Lower lobe of right lung (tissue), 2 donors: ENCODE measurements around the gene MEGF9. TPM values are rescaled to one million over a fixed set of nuclear protein-coding genes. Genes with fewer than 3 reads are reported as not detected.
A peak's percentile ranks its signal among the peaks of the same experiment; 100 is the strongest.

Experiments used
- ATAC-seq, 2 donors: fragments of 200-7000 bp; cut with Tn5 transposase; one replicate each; pipeline ENCODE4 v1.9.1; 2020 to 2022; ENCODE audit warnings: mild to moderate bottlenecking in 2 of 2, moderate library complexity in 2 of 2
- DNase-seq: peaks from one replicate; pipeline ENCODE4 v3.0.0-alpha.2; 2020
- H3K27ac ChIP-seq: fragments of 200-600 bp; one replicate; pipeline ENCODE4 v1.8.0; 2022
- H3K27me3 ChIP-seq: fragments of 200-600 bp; one replicate; pipeline ENCODE4 v1.8.0; 2022; ENCODE audit warnings: low read depth
- H3K36me3 ChIP-seq: fragments of 200-600 bp; one replicate; pipeline ENCODE4 v1.8.0; 2022; ENCODE audit warnings: mild to moderate bottlenecking
- H3K4me1 ChIP-seq: fragments of 200-600 bp; one replicate; pipeline ENCODE4 v1.8.0; 2022
- H3K4me3 ChIP-seq: fragments of 200-600 bp; one replicate; pipeline ENCODE4 v1.8.0; 2022; ENCODE audit warnings: mild to moderate bottlenecking
- H3K9me3 ChIP-seq: fragments of 200-600 bp; one replicate; pipeline ENCODE4 v1.8.0; 2022
- intact Hi-C: fragments of 100-400 bp; cut with DNase I; formaldehyde crosslinking; loops from one replicate; pipeline ENCODE4 v1.11.0; 2022
- total RNA-seq: library from RNA; stranded (reverse); fragmentation: NEBNext Ultra II Directional; extraction: Animal tissue kit (Norgen Biotek cat#: 25700); gene quantifications from one replicate; pipeline ENCODE4 v1.2.1, GENCODE V29; 2021
- TF ChIP-seq, protein P1 (sequence below): fragments of 200-600 bp; IDR thresholded peaks from one replicate; pipeline ENCODE4 v1.8.0; 2022; ENCODE audit warnings: antibody characterized with exemption, mild to moderate bottlenecking
- donor health status: DM: no; HTN: yes; CAD: no; lungs with severe emphysema.

Gene MEGF9
- total RNA-seq, 1 donor from 2014 or later = 71.1 TPM

DNA sequence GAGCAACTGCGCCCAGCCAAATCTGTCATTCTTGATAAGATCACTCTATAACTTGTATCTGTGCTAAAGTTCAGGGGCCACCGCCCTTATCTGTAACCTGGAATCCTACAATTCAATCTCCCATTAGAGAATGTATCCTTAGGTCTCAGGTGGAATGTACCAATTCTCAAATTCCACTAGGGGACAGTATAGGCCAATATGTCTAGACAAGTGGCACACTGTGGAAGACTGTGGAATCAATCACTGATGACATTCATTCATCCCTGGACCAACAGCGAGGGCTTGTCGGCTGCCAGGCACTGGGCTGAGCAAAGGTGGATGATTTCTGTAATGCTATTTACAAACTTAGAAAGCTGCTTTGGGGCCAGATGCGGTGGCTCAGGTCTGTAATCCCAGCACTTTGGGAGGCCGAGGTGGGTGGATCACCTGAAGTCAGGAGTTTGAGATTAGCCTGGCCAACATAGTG lies 28.7 kb upstream of the MEGF9 start:
- TF ChIP-seq, protein P1, sequence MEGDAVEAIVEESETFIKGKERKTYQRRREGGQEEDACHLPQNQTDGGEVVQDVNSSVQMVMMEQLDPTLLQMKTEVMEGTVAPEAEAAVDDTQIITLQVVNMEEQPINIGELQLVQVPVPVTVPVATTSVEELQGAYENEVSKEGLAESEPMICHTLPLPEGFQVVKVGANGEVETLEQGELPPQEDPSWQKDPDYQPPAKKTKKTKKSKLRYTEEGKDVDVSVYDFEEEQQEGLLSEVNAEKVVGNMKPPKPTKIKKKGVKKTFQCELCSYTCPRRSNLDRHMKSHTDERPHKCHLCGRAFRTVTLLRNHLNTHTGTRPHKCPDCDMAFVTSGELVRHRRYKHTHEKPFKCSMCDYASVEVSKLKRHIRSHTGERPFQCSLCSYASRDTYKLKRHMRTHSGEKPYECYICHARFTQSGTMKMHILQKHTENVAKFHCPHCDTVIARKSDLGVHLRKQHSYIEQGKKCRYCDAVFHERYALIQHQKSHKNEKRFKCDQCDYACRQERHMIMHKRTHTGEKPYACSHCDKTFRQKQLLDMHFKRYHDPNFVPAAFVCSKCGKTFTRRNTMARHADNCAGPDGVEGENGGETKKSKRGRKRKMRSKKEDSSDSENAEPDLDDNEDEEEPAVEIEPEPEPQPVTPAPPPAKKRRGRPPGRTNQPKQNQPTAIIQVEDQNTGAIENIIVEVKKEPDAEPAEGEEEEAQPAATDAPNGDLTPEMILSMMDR = peak; percentile 60
- H3K9me3 ChIP-seq = no peaks in the 10 kb centered on the region
- ATAC-seq = peak; percentile 83

GRCh38 chr9:120741701-120742100 lies 27.4 kb upstream of the MEGF9 start:
- Histone ChIP-seq H3K27me3 (no peaks in the 10 kb centered on the region), H3K27ac (no peak overlapping the region), H3K36me3 (no peaks in the 10 kb centered on the region), H3K9me3 (no peaks in the 10 kb centered on the region), H3K4me1 (no peaks in the 10 kb centered on the region), H3K4me3 (no peak overlapping the region)
- ATAC-seq = no peak
- intact Hi-C loops = no loop called here
- TF ChIP-seq, protein P1 = no peak
- no peak for DNase-seq

More for the DNA sequence above, 28.7 kb upstream of the MEGF9 start:
- no peaks in the 10 kb centered on the region for H3K36me3 ChIP-seq
- H3K4me1 ChIP-seq = no peaks in the 10 kb centered on the region
- H3K27ac ChIP-seq = no peak overlapping the region
- H3K4me3 ChIP-seq = no peak overlapping the region
- no peaks in the 10 kb centered on the region for H3K27me3 ChIP-seq
- intact Hi-C loops = no loop called here
- no peak for DNase-seq

DNA sequence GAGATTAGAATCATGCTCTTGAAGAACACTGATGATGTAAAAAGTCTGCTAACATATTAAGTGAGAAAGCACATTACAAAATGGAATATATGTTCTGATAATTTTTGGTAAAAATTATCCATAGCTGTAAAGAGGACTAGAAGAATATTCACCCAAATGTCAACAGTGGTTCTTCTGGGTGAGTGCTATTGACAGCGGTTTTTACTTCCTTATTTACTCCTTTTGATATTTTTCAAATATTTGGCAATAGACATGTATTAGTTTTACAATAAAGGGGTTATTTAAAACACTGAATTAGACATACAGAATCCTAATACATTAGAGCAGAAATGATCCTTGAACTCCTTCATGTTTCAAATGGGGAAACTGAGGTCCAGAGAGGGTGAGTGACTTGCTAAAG lies 26.9 kb upstream of the MEGF9 start:
- Histone ChIP-seq H3K36me3 (no peaks in the 10 kb centered on the region), H3K4me1 (no peaks in the 10 kb centered on the region), H3K27me3 (no peaks in the 10 kb centered on the region), H3K9me3 (no peaks in the 10 kb centered on the region), H3K27ac (no peak overlapping the region), H3K4me3 (no peak overlapping the region)
- intact Hi-C loops = no loop called here
- DNase-seq (no peak), ATAC-seq (peak in 1 of 2 donors; percentile 32)
- TF ChIP-seq, protein P1 = no peak

GRCh38 chr9:120740132-120740531 lies 25.9 kb upstream of the MEGF9 start:
- Histone ChIP-seq H3K36me3 (no peaks in the 10 kb centered on the region), H3K27me3 (no peaks in the 10 kb centered on the region), H3K4me1 (peaks cover 9% of the 10 kb centered on the region), H3K27ac (no peak overlapping the region), H3K4me3 (no peak overlapping the region), H3K9me3 (no peaks in the 10 kb centered on the region)
- TF ChIP-seq, protein P1 = no peak
- ATAC-seq (no peak), DNase-seq (no peak)
- intact Hi-C loops = no loop called here

DNA sequence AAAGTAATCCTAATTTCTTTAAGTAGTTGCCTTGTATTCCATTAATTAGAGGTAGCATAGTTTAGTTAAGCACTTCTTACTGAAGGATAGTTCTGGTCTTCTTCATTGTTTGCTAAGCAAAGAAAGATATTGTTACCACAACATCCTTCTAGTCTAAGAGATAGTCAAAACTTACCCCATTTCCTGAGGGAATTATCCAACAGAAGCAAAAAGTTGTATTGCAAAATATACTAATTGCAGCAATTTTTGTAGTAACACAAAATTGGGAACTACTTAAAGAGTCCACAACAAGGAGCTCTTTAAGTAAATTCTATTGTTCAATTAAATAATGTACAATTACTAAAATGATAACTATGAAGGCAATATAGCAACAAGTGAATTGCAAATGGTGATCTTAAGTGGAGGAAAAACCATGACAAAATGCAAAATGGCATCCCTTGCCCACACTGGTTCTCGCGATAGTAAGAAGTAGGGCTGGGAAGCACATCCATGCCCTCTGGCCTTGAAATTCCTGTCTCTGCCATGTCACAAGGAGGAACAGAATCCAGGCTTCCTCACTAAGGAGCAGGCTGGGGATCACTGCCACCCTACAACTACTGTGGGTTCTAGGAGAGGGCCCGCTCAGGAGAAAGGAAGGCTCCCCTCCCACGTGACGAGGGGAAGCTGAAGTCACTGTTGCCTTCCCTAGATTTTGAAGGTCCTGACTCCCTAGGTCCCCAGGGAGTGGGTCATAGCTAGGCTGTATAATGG lies 23.3 kb upstream of the MEGF9 start:
- intact Hi-C loops = no loop called here
- no peaks in the 10 kb centered on the region for H3K9me3 ChIP-seq
- H3K27ac ChIP-seq = no peak overlapping the region
- DNase-seq (no peak), ATAC-seq (no peak)
- no peak overlapping the region for H3K4me3 ChIP-seq
- TF ChIP-seq, protein P1 = no peak
- no peaks in the 10 kb centered on the region for H3K27me3 ChIP-seq
- peaks cover 31% of the 10 kb centered on the region for H3K4me1 ChIP-seq
- no peaks in the 10 kb centered on the region for H3K36me3 ChIP-seq
